ENCODE results near the gene SPACA7.

DNA sequence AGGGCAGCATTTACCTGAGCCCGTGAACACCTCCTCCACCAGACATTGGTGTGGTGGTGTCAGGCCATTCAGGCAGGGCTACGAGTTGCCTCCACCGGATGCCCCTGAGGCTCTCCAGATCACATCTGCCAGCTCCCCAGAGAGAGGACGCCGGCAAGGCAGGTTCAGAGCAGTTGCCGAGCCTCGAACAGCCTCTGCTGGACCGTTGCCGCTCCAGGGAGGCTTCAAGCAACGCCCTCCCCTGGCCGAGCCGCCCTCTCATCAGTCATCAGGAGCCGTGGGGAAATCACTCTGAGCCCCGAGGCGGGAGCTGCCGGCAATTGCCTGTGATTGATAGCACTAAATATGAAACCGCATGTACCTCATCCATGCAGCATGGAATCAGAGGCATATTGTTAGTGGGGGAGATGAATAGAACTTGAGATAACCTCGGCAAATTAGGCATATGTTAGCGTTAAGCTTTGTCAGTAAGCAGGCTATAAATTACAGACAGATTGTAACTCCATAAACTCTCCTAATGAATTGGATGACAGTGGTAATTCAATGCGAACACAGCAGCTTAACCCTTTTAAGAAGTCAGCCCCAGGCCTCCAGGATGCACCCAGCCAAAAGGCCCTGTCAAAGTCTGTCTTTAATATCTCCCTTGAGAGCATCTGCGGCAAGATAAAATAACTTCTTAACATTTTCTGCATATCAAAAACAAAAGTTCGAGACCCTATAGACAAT, 29.8 kb upstream of the SPACA7 start:
- TF ChIP-seq, protein P1, sequence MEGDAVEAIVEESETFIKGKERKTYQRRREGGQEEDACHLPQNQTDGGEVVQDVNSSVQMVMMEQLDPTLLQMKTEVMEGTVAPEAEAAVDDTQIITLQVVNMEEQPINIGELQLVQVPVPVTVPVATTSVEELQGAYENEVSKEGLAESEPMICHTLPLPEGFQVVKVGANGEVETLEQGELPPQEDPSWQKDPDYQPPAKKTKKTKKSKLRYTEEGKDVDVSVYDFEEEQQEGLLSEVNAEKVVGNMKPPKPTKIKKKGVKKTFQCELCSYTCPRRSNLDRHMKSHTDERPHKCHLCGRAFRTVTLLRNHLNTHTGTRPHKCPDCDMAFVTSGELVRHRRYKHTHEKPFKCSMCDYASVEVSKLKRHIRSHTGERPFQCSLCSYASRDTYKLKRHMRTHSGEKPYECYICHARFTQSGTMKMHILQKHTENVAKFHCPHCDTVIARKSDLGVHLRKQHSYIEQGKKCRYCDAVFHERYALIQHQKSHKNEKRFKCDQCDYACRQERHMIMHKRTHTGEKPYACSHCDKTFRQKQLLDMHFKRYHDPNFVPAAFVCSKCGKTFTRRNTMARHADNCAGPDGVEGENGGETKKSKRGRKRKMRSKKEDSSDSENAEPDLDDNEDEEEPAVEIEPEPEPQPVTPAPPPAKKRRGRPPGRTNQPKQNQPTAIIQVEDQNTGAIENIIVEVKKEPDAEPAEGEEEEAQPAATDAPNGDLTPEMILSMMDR (IDR thresholded peaks at IDR 0.05 in 2 of 3, conservative IDR thresholded peaks at IDR 0.05 in 1 of 3; ENCODE audit: control insufficient read depth in 2 of 3, extremely low read depth in 1 of 3, insufficient read depth in 1 of 3, low read depth in 3 of 3, low read length in 3 of 3): no peak
- TF ChIP-seq FOXK2 (IDR thresholded peaks at IDR 0.05): no peak
- no peak for TF ChIP-seq ZNF207 (IDR thresholded peaks at IDR 0.05; ENCODE audit: borderline replicate concordance)
- no peak for TF ChIP-seq CHD2 (IDR thresholded peaks at IDR 0.05; ENCODE audit: borderline replicate concordance, low read depth, low read length)
- no peak for TF ChIP-seq EP300 (IDR thresholded peaks at IDR 0.05; ENCODE audit: borderline replicate concordance in 1 of 2, control insufficient read depth in 1 of 2, low read depth in 2 of 2, low read length in 2 of 2)
- TF ChIP-seq POLR2A (IDR thresholded peaks at IDR 0.05; ENCODE audit: low read depth, low read length): no peak
- no peak for TF ChIP-seq KDM1A (IDR thresholded peaks at IDR 0.05; ENCODE audit: borderline replicate concordance)
- no peak for TF ChIP-seq RFX5 (IDR thresholded peaks at IDR 0.05; ENCODE audit: low read depth, low read length)
